Measurements from ENCODE around the gene GNB1. TPM values are rescaled to one million over a fixed set of nuclear protein-coding genes. Genes with fewer than 3 reads are reported as not detected.

The GNB1 gene
- total and polyA plus RNA-seq, 10 of the 15 experiments (the other 5 are each of a cell fraction or from before 2014, with no cell fraction given): 23.0 to 392 (median 93.9) TPM

- in situ Hi-C loops (cut with MboI) (no loop called here), intact Hi-C loops (cut with micrococcal nuclease; ENCODE audit: unreplicated experiment) (no loop called here)
- BruUV-seq (replicated peaks): no TSS peak
- H3K36me3 ChIP-seq (ENCODE audit: control insufficient read depth in 2 of 2, insufficient read depth in 2 of 2, low read length in 1 of 2): peaks cover 16 to 56% of the 10 kb centered on the region in 2 experiments
- DNase-seq (ENCODE audit: low read depth, low spot score): no peak
- no peak overlapping the region for H3K4me3 ChIP-seq
- no peak overlapping the region for H3K27ac ChIP-seq (ENCODE audit: control insufficient read depth, insufficient read depth)
- SMC1A ChIA-PET (ENCODE audit: uncharacterized antibody, unreplicated experiment): no interaction called here
- H3K79me2 ChIP-seq (ENCODE audit: control insufficient read depth, insufficient read depth, low read length): no peaks in the 10 kb centered on the region; the same call in 1 of the 2 replicates
- no peaks in the 10 kb centered on the region for H3K4me1 ChIP-seq (ENCODE audit: control insufficient read depth, insufficient read depth, low read length)
- no peak for FAIRE-seq
- RAD21 ChIA-PET (ENCODE audit: unreplicated experiment): interaction anchor here (1.5 kb wide), 1 partner anchor 19 kb away, joined by 4 read pairs; no protein-coding TSS in a partner anchor
- H3K4me2 ChIP-seq (ENCODE audit: control insufficient read depth, insufficient read depth): no peak overlapping the region
- ATAC-seq: no peak
- CTCF ChIA-PET: no interaction called here
- H3K9ac ChIP-seq (ENCODE audit: control insufficient read depth, insufficient read depth, low read length): no peak overlapping the region
- TF ChIP-seq KDM1A (IDR thresholded peaks at IDR 0.05; ENCODE audit: borderline replicate concordance) (no peak), POU2F2 (IDR thresholded peaks at IDR 0.05; ENCODE audit: borderline replicate concordance, low read depth, low read length) (no peak), SREBF1 (IDR thresholded peaks at IDR 0.05; ENCODE audit: low read length) (no peak), MEF2A (IDR thresholded peaks at IDR 0.05; ENCODE audit: insufficient read depth, low read depth, low read length) (no peak), DPF2 (IDR thresholded peaks at IDR 0.05) (no peak), IRF4 (IDR thresholded peaks at IDR 0.05; ENCODE audit: low read depth, low read length) (no peak), POLR2AphosphoS5 (IDR thresholded peaks at IDR 0.05; ENCODE audit: low read length) (no peak), KAT2A (conservative IDR thresholded peaks at IDR 0.05; ENCODE audit: control insufficient read depth, low read depth, low read length) (no peak), NBN (IDR thresholded peaks at IDR 0.05) (no peak)
- TF ChIP-seq, protein P1, sequence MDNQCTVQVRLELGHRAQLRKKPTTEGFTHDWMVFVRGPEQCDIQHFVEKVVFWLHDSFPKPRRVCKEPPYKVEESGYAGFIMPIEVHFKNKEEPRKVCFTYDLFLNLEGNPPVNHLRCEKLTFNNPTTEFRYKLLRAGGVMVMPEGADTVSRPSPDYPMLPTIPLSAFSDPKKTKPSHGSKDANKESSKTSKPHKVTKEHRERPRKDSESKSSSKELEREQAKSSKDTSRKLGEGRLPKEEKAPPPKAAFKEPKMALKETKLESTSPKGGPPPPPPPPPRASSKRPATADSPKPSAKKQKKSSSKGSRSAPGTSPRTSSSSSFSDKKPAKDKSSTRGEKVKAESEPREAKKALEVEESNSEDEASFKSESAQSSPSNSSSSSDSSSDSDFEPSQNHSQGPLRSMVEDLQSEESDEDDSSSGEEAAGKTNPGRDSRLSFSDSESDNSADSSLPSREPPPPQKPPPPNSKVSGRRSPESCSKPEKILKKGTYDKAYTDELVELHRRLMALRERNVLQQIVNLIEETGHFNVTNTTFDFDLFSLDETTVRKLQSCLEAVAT (IDR thresholded peaks at IDR 0.05): no peak
- POLR2A ChIA-PET: no interaction called here
- WGBS (ENCODE audit: insufficient coverage, insufficient replicate concordance, low lambda C conversion rate, missing lambda C conversion rate): 97% methylated on average over 27 of the region's 27 CpGs
- no peaks in the 10 kb centered on the region for H3K27me3 ChIP-seq (replicated peaks in 1 of 2; ENCODE audit: control insufficient read depth in 2 of 2, insufficient read depth in 2 of 2, low read length in 1 of 2)
- no peaks in the 10 kb centered on the region for H4K20me1 ChIP-seq (ENCODE audit: control insufficient read depth, insufficient read depth)
- H2AFZ ChIP-seq (ENCODE audit: control insufficient read depth, low read depth, low read length): no peak overlapping the region
- no peaks in the 10 kb centered on the region for H3K9me3 ChIP-seq (replicated peaks; ENCODE audit: control insufficient read depth, insufficient read depth, low read length)
Measured at GRCh38 chr1:1758059-1758621, 132.7 kb downstream of the GNB1 start.

All from GM12878 (cell line).